Adipocyte (in vitro differentiated cells): ENCODE measurements around the gene KCNE5.
"Not testable (repeated sequence)": the region's sequence is repeated elsewhere in the genome, so short reads cannot be mapped to it uniquely, and the experiment has no call there.

Source experiments
- DNase-seq: peaks from one replicate; pipeline ENCODE4 v3.0.0-alpha.2; 2015; ENCODE audit warnings: low read depth
- H3K27me3 ChIP-seq: replicated peaks from 2 replicates; pipeline ENCODE4 v1.7.0; 2013; ENCODE audit warnings: mild to moderate bottlenecking, low read length, moderate library complexity; ENCODE audit not compliant: control insufficient read depth, insufficient read depth
- H3K36me3 ChIP-seq: 2 replicates; pipeline ENCODE4 v1.7.0; 2013; ENCODE audit warnings: low read length, mild to moderate bottlenecking, moderate library complexity; ENCODE audit not compliant: control insufficient read depth, insufficient read depth, severe bottlenecking
- H3K4me1 ChIP-seq: 2 replicates; pipeline ENCODE4 v1.7.0; 2013; ENCODE audit warnings: mild to moderate bottlenecking, low read length, moderate library complexity; ENCODE audit not compliant: control insufficient read depth, insufficient read depth
- H3K4me3 ChIP-seq: 2 replicates; pipeline ENCODE4 v1.7.0; 2013; ENCODE audit warnings: mild to moderate bottlenecking, low read length, moderate library complexity
- H3K9ac ChIP-seq: 2 replicates; pipeline ENCODE4 v1.7.0; 2013; ENCODE audit warnings: mild to moderate bottlenecking, low read length, moderate library complexity
- H3K9me3 ChIP-seq: 2 replicates; pipeline ENCODE4 v1.7.0; 2013; ENCODE audit warnings: mild to moderate bottlenecking, low read length, moderate library complexity; ENCODE audit not compliant: control insufficient read depth

The KCNE5 gene, protein sequence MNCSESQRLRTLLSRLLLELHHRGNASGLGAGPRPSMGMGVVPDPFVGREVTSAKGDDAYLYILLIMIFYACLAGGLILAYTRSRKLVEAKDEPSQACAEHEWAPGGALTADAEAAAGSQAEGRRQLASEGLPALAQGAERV

DNA sequence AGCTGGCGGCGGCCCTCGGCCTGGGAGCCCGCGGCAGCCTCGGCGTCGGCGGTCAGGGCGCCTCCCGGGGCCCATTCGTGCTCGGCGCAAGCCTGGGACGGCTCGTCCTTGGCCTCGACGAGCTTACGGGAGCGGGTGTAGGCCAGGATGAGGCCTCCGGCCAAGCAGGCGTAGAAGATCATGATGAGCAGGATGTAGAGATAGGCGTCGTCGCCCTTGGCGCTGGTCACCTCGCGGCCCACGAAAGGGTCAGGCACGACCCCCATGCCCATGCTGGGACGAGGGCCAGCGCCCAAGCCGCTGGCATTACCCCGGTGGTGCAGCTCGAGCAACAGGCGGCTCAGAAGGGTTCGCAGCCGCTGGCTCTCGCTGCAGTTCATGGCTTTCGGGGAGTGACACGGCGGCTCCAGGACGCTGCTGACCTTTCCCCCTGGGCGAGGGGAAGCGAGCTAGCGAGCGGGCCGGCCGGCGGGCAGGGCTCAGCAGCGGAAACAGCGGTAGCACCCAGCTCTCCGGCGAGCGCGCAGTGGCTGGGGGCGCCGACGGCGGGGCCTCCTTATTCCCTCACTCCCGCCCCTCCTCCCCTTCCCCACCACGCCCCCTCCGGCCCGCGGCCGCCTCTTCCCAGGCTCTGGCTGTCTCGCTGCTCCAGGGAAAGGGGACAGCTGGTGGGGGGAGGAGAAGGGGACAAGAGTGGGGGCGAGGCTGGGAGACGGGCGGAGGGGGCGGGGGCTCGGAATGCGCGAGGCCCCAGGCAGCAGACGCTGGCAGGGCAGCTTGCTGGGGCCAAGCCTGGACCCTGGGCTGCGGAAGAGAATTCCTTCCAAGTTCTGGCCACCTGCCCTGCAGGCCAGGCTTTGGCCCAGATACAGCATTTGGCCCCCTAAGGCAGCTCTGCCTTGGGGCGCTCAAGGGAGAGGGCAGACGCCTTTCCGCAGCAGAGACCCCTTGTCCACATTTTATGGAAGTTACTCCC, at the start of gene KCNE5:
Gene KCNE5 (minus strand): TSS at position 532 of the 976 bp plus-strand sequence. CDS start 152 bp downstream, at position 380.
- DNase-seq = no peak
- H3K27me3 ChIP-seq = peaks cover 11% of the 10 kb centered on the region
- peak within 1 kb of the TSS; percentile 35 for H3K4me3 ChIP-seq
- no peak within 1 kb of the TSS for H3K9ac ChIP-seq
- no peaks in the 10 kb centered on the region for H3K36me3 ChIP-seq
- H3K4me1 ChIP-seq = no peaks in the 10 kb centered on the region
- H3K9me3 ChIP-seq = peaks cover 8% of the 10 kb centered on the region

DNA sequence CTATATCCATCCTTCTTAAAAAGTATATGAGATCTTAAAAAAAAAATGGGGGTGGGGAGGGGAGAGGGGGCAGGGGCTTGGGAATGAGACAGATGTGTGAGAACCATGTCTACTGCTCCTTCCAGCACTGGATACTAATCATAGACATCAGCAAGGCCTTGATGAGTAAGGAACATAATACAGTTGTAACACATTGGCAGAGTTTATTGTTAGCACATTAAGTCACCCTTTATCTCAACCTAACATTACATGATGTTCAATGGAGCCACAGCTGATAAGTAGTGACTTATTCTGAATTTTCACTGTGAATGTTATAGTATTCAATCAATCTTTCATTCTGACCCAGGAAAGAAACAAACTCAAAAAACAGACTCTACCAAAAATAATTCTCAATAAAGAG, 47.3 kb upstream of the KCNE5 start:
- peaks cover 59% of the 10 kb centered on the region for H3K36me3 ChIP-seq
- no peak overlapping the region for H3K9ac ChIP-seq
- no peaks in the 10 kb centered on the region for H3K9me3 ChIP-seq
- H3K4me3 ChIP-seq = no peak overlapping the region
- no peaks in the 10 kb centered on the region for H3K27me3 ChIP-seq
- DNase-seq = no peak
- no peaks in the 10 kb centered on the region for H3K4me1 ChIP-seq

DNA sequence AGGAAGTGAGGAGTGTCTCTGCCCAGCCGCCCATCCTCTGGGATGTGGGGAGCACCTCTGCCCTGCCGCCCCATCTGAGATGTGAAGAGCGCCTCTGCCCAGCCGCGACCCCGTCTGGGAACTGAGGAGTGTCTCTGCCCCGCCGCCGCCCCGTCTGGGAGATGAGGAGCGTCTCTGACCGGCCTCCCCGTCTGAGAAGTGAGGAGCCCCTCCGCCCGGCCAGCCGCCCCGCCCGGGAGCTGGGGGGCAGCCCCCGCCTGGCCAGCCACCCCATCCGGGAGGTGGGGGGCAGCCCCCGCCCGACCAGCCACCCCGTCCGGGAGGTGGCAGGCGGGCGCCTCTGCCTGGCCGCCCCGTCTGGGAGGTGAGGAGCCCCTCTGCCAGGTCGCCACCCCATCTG, 46.2 kb upstream of the KCNE5 start:
- H3K9ac ChIP-seq, DNase-seq: not testable (repeated sequence)
- peaks cover 62% of the 10 kb centered on the region for H3K36me3 ChIP-seq

DNA sequence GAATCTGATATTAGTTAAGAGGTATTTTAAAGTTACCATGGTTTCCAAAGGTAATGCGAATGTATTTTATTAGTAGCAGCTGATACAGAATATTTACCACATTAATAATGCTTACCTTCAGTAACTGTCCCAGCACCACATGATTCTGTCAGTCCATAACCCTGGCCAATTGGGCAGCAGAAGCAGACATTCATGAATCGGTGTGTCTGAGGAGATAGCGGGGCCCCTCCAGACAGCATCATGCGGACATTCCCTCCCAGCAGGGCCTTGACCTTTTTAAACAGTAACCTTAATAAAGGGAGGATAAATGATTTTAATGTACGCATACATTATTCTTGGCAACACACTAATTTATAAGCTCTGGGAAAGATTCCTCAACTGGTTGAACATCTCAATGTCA, 43.0 kb upstream of the KCNE5 start:
- no peak overlapping the region for H3K9ac ChIP-seq
- H3K36me3 ChIP-seq = peaks cover 62% of the 10 kb centered on the region
- DNase-seq = no peak

More for the DNA sequence above, 46.2 kb upstream of the KCNE5 start:
- not testable (repeated sequence) for H3K4me3 ChIP-seq, H3K9me3 ChIP-seq, H3K4me1 ChIP-seq, H3K27me3 ChIP-seq

DNA sequence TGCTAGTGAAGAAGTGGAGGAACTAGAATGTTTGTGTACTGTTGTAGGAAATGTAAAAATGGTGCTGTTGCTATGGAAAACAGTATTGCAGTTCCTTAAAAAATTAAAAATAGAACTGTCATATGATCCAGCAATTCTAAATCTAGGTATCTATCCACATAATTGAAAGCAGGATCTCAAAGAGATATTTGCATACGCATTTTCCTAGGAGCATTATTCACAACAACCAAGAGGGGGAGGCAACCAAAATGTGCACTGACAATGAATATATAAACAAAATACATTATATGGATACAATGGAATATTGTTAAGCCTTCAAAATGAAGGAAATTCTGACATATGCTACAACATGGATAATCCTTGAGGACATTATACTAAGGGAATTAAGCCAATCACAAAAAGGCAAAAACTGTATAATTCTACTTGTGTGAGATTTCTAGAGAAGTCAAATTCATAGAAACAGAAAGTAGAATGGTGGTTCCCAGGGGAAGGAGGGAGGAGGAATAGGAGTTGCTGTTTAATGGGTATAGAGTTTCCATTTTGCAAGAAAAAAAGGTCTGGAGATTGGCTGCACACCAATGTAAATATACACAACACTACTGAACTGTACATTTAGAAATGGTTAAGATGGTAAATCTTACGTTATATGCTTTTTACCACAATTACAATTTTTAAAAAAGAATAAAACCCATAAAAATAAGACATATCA, 35.6 kb upstream of the KCNE5 start:
- Histone ChIP-seq H3K9me3 (no peaks in the 10 kb centered on the region), H3K4me1 (no peaks in the 10 kb centered on the region), H3K36me3 (peaks cover 65% of the 10 kb centered on the region), H3K4me3 (no peak overlapping the region), H3K9ac (no peak overlapping the region), H3K27me3 (peaks cover 8% of the 10 kb centered on the region)
- peak; percentile 57 for DNase-seq

More for the DNA sequence above, 43.0 kb upstream of the KCNE5 start:
- H3K4me3 ChIP-seq = no peak overlapping the region
- no peaks in the 10 kb centered on the region for H3K27me3 ChIP-seq
- H3K4me1 ChIP-seq = no peaks in the 10 kb centered on the region
- H3K9me3 ChIP-seq = no peaks in the 10 kb centered on the region

DNA sequence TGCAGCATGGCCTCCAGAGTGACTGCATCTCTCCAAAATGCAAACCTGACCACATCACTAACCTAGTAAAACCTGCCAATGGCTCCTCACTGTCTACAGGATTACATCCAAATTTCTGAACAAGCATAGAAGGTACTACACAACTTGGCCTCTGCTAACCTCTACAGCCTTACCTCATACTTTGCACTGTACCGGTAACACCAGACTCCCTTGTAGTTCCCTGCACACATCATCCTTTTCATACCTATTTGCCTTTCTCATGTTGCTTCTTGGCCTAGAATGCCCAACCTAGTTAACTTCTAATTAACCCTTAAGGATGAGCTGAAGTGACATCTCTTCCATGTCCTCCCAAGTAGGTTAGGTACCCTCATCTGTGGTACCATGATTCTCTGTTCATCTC, 33.4 kb upstream of the KCNE5 start:
- H3K9me3 ChIP-seq = no peaks in the 10 kb centered on the region
- H3K36me3 ChIP-seq = peaks cover 44% of the 10 kb centered on the region
- DNase-seq = no peak
- peaks cover 8% of the 10 kb centered on the region for H3K27me3 ChIP-seq
- H3K9ac ChIP-seq = no peak overlapping the region
- H3K4me3 ChIP-seq = no peak overlapping the region
- H3K4me1 ChIP-seq = no peaks in the 10 kb centered on the region

DNA sequence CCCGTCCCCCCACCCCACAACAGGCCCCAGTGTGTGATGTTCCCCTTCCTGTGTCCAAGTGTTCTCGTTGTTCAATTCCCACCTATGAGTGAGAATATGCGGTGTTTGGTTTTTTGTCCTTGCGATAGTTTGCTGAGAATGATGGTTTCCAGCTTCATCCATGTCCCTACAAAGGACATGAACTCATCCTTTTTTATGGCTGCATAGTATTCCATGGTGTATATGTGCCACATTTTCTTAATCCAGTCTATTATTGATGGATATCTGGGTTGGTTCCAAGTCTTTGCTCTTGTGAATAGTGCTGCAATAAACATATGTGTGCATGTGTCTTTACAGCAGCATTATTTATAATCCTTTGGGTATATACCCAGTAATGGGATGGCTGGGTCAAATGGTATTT, 32.4 kb upstream of the KCNE5 start:
- H3K4me1 ChIP-seq, H3K27me3 ChIP-seq, H3K9me3 ChIP-seq, H3K4me3 ChIP-seq, H3K9ac ChIP-seq, DNase-seq: not testable (repeated sequence)
- H3K36me3 ChIP-seq = peaks cover 34% of the 10 kb centered on the region

DNA sequence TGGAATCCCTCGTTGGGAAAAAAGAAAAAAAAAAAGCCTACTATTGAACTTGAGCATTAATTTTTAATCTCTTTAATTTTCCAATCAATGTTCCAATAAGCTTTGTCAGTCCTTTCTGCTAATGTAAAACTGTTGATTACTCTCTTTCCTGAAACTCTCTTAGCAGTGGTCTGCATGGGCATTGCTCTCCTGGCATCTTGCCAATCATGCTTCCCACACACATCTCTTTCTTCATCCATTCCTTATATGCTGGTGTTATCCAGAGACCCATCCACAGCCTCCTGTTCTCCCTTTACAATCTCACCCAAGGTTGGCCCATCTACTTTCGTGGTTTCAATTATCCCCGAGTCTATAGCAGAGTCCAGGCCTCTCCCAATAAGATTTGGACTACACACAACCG, 31.8 kb upstream of the KCNE5 start:
- Histone ChIP-seq H3K4me3 (no peak overlapping the region), H3K27me3 (peaks cover 8% of the 10 kb centered on the region), H3K36me3 (peaks cover 28% of the 10 kb centered on the region), H3K9me3 (no peaks in the 10 kb centered on the region), H3K4me1 (no peaks in the 10 kb centered on the region), H3K9ac (no peak overlapping the region)
- no peak for DNase-seq

DNA sequence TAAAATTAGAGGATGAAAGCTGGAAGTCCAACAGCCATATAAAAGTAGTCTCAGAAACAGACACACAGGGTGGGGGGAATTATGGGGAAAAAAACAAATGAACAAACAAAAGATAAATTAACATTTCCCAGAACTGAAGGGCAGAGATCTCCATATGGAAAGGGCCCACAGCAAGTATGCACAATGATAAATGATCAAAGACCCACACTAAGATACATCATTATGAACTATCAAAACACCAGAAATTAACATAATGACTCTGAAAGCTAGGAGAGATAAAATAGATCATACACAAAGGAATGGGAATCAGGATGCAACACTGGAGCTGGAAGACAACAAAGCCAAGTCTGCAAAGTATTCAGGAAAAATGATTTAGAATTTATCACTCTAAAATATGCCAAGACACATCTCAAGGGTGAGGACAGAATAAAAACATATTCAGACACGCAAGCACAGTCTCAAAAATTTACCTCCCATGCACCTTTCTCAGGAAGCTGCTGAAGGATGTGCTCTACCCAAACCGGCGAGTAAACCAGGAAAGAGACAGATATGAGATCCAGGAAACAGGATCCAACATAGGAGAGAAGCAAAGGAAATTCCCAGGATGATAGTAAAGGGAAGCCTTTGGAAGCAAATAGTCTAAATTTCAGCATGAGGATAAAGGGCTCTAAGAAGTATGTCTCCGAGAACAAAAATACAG, 30.7 kb upstream of the KCNE5 start:
- no peaks in the 10 kb centered on the region for H3K9me3 ChIP-seq
- no peak for DNase-seq
- no peak overlapping the region for H3K9ac ChIP-seq
- H3K36me3 ChIP-seq = peaks cover 21% of the 10 kb centered on the region
- no peak overlapping the region for H3K4me3 ChIP-seq
- peaks cover 8% of the 10 kb centered on the region for H3K27me3 ChIP-seq
- H3K4me1 ChIP-seq = no peaks in the 10 kb centered on the region

DNA sequence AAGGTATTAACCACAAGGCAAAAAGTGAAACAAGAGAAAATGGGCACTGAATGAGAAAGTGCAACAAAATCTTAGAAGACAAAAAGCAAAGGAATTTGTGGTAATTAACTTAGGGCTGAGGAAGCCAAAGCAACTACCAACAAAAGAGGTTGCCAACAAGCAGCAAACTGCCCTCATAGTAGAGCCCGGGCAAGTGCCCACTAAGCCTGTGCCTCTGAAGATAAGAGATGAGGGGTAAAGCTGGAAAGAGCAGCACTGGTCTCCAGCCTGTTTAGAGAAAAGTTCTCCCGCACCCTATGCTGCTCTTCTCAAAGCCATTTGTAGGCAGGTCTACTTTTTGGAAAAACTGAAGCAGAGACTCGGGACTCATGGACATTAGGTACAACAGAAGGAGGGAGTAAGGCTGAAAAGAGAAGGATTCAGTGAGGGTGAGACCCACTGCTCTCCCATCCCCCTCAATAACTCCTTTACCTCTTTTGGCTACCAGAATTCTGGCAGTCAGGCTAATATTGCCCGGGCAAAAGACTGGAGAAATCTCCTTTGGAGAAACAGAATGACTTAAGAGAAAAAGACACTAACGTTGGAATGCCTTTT, 29.6 kb upstream of the KCNE5 start:
- DNase-seq = no peak
- Histone ChIP-seq H3K4me1 (no peaks in the 10 kb centered on the region), H3K27me3 (peaks cover 8% of the 10 kb centered on the region), H3K9ac (no peak overlapping the region), H3K4me3 (no peak overlapping the region), H3K36me3 (peaks cover 15% of the 10 kb centered on the region), H3K9me3 (no peaks in the 10 kb centered on the region)
